Measurements from ENCODE around the gene COL18A1.
A peak's percentile ranks its signal among the peaks of the same experiment; 100 is the strongest.

Gene COL18A1

GRCh38 chr21:45509566-45510465 is 104.9 kb downstream of the COL18A1 start:
- DNase-seq = no peak

GRCh38 chr21:45510466-45510955 is 105.5 kb downstream of the COL18A1 start:
- DNase-seq = no peak

GRCh38 chr21:45511007-45511406 is 106.0 kb downstream of the COL18A1 start:
- DNase-seq = no peak

GRCh38 chr21:45511661-45512431 is 106.9 kb downstream of the COL18A1 start:
- peak; percentile 2 for DNase-seq

- DNase-seq = no peak
These were observed 107.6 kb downstream of the COL18A1 start for GRCh38 chr21:45512626-45513002.

GRCh38 chr21:45513003-45513717 is 108.2 kb downstream of the COL18A1 start:
- DNase-seq = no peak

GRCh38 chr21:45513741-45514310 is 108.9 kb downstream of the COL18A1 start:
- DNase-seq = no peak

- no peak for DNase-seq
These were observed 109.5 kb downstream of the COL18A1 start for GRCh38 chr21:45514311-45515021.

GRCh38 chr21:45515241-45516061 is 110.5 kb downstream of the COL18A1 start:
- DNase-seq = no peak

GRCh38 chr21:45516071-45516670 is 111.2 kb downstream of the COL18A1 start:
- no peak for DNase-seq

- DNase-seq = no peak
These were observed 111.7 kb downstream of the COL18A1 start for GRCh38 chr21:45516671-45517151.

GRCh38 chr21:45517249-45518065 is 112.5 kb downstream of the COL18A1 start:
- no peak for DNase-seq

- DNase-seq = no peak
These were observed 113.8 kb downstream of the COL18A1 start for GRCh38 chr21:45518742-45519141.

GRCh38 chr21:45519182-45519581 is 114.2 kb downstream of the COL18A1 start:
- no peak for DNase-seq

- DNase-seq = no peak
These were observed 116.3 kb downstream of the COL18A1 start for GRCh38 chr21:45521241-45521640.

GRCh38 chr21:45522381-45522780 is 117.4 kb downstream of the COL18A1 start:
- DNase-seq = no peak

- no peak for DNase-seq
These were observed 118.0 kb downstream of the COL18A1 start for GRCh38 chr21:45522986-45523385.

- peak; percentile 9 for DNase-seq
These were observed 118.6 kb downstream of the COL18A1 start for GRCh38 chr21:45523411-45524101.

GRCh38 chr21:45524756-45525152 is 119.8 kb downstream of the COL18A1 start:
- DNase-seq = no peak

Data from DMS79 treated with DMSO at 0.1 percent for 48 hours (cell line).